ENCODE measurements around the gene MON1A. TPM values are rescaled to one million over a fixed set of nuclear protein-coding genes. Genes with fewer than 3 reads are reported as not detected.
A peak's percentile ranks its signal among the peaks of the same experiment; 100 is the strongest.

Gene MON1A
- total RNA-seq, 1 experiment from 2014 or later, result 9.0 TPM

DNA sequence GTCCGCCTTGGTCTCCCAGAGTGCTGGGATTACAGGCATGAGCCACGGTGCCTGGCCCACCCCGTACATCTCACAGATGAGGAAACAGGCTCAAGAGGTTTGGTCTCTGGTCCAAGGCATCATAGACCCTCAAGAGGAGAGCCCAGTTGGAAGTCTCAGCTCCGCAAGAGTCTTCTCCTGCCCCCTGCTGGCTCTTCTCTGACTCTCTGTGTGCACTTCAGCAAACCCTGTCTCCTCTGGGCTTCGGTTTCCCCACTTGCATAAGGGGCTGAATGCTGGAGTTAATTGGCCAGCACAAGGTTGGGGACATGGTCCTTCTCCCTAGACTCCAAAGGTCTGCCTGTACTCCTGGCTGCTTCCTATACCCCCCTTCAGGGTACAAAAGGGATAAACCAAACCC lies 29.8 kb downstream of the MON1A start:
- Histone ChIP-seq H3K4me3 (replicated peaks in 1 of 2; ENCODE audit: low read depth in 1 of 2, low read length in 2 of 2) (peak overlapping the region; percentile 36 to 59), H3K79me2 (ENCODE audit: insufficient read depth, low read length) (peaks cover 81% of the 10 kb centered on the region), H3K9ac (ENCODE audit: low read length) (peak overlapping the region; percentile 68), H3K27ac (ENCODE audit: low read depth, low read length) (peak overlapping the region; percentile 98), H3K4me1 (ENCODE audit: control insufficient read depth in 1 of 2, insufficient read depth in 2 of 2, low read length in 2 of 2) (peaks cover 50 to 67% of the 10 kb centered on the region in 2 experiments), H2AFZ (ENCODE audit: low read depth, low read length, poor library complexity, severe bottlenecking) (no peak overlapping the region), H3K9me3 (ENCODE audit: control insufficient read depth in 1 of 2, insufficient read depth in 1 of 2, low read depth in 1 of 2, low read length in 2 of 2) (no peaks in the 10 kb centered on the region), H4K20me1 (ENCODE audit: insufficient read depth) (no peaks in the 10 kb centered on the region), H3K27me3 (ENCODE audit: insufficient read depth, low read length) (no peaks in the 10 kb centered on the region), H3K9me2 (ENCODE audit: insufficient read depth) (no peaks in the 10 kb centered on the region), H3K36me3 (ENCODE audit: control insufficient read depth in 1 of 2, insufficient read depth in 2 of 2, low read length in 2 of 2) (peaks cover 30 to 43% of the 10 kb centered on the region in 2 experiments; a peak in 3 of 4 replicates), H3K4me2 (ENCODE audit: low read length) (peak overlapping the region; percentile 91)
- ATAC-seq, result no peak
- BruUV-seq (replicated peaks), result no TSS peak
- ChIA-PET CTCF (interaction anchor here (0.6 to 1.4 kb wide), 5 partner anchors 21 to 646 kb away, joined by 3 to 6 read pairs (median 5); partner anchors contain the start of genes INKA1 and MON1A), POLR2A (interaction anchor here (0.6 to 5.5 kb wide), 9 partner anchors 11 to 112 kb away, joined by 3 to 43 read pairs (median 4); partner anchors contain the start of genes INKA1 and MON1A), RAD21 (ENCODE audit: low non-redundant PET in 1 of 2, low total read pairs in 2 of 2, uncharacterized antibody in 2 of 2, unreplicated experiment in 2 of 2) (interaction anchor here in 1 of 2 experiments (1.1 kb wide), 1 partner anchor 97 kb away, joined by 5 read pairs; the partner anchor contains the start of gene INKA1)
- intact Hi-C loops (cut with micrococcal nuclease), result no loop called here
- TF ChIP-seq POLR2AphosphoS5 (IDR thresholded peaks at IDR 0.05; ENCODE audit: low read depth, low read length), result no peak
- TF ChIP-seq, protein P1, sequence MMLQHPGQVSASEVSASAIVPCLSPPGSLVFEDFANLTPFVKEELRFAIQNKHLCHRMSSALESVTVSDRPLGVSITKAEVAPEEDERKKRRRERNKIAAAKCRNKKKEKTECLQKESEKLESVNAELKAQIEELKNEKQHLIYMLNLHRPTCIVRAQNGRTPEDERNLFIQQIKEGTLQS (IDR thresholded peaks at IDR 0.05), result no peak
- TF ChIP-seq, protein P2, sequence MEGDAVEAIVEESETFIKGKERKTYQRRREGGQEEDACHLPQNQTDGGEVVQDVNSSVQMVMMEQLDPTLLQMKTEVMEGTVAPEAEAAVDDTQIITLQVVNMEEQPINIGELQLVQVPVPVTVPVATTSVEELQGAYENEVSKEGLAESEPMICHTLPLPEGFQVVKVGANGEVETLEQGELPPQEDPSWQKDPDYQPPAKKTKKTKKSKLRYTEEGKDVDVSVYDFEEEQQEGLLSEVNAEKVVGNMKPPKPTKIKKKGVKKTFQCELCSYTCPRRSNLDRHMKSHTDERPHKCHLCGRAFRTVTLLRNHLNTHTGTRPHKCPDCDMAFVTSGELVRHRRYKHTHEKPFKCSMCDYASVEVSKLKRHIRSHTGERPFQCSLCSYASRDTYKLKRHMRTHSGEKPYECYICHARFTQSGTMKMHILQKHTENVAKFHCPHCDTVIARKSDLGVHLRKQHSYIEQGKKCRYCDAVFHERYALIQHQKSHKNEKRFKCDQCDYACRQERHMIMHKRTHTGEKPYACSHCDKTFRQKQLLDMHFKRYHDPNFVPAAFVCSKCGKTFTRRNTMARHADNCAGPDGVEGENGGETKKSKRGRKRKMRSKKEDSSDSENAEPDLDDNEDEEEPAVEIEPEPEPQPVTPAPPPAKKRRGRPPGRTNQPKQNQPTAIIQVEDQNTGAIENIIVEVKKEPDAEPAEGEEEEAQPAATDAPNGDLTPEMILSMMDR (IDR thresholded peaks at IDR 0.05 in 2 of 3, conservative IDR thresholded peaks at IDR 0.05 in 1 of 3; ENCODE audit: borderline replicate concordance in 1 of 3, insufficient read depth in 1 of 3, low read depth in 2 of 3, low read length in 2 of 3), result peak in 2 of 3 experiments; percentile 43 to 46; a peak in 3 of 6 replicates
- no peak for TF ChIP-seq ELF1 (IDR thresholded peaks at IDR 0.05; ENCODE audit: borderline replicate concordance, low read depth)
- no peak for DNase-seq (ENCODE audit: low read depth, low spot score)

DNA sequence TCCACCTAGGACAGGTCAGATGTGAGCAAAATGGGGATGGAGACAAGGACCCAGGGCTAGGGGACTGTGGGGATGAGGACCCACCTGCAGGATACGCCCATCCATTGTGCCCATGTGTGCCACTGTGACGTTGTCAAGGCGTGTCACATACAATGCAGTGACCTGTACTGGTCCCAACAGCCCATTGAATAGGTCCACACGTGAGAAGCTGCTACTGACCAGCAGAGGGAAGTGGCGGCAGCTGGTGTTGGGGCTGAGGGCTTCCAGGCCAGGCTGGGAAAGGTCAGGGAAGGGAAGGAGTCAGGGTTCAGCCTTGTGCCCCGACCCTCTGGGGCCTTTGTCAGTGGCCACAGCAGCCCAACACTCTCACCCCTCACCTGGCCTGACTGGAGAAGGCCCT lies 30.6 kb downstream of the MON1A start:
- peaks cover 42 to 58% of the 10 kb centered on the region in 2 experiments for H3K4me1 ChIP-seq (ENCODE audit: control insufficient read depth in 1 of 2, insufficient read depth in 2 of 2, low read length in 2 of 2)
- ATAC-seq (no peak), DNase-seq (ENCODE audit: low read depth, low spot score) (no peak)
- CTCF ChIA-PET, result no interaction called here
- H3K9me3 ChIP-seq (ENCODE audit: control insufficient read depth in 1 of 2, insufficient read depth in 1 of 2, low read depth in 1 of 2, low read length in 2 of 2), result no peaks in the 10 kb centered on the region
- TF ChIP-seq ZNF274 (IDR thresholded peaks at IDR 0.05; ENCODE audit: low read depth, low read length), result no peak
- TF ChIP-seq, protein P2 (IDR thresholded peaks at IDR 0.05 in 2 of 3, conservative IDR thresholded peaks at IDR 0.05 in 1 of 3; ENCODE audit: borderline replicate concordance in 1 of 3, insufficient read depth in 1 of 3, low read depth in 2 of 3, low read length in 2 of 3), result 0 out of 6 replicates have a peak, but pooled peaks of 1 of the 3 experiments have one; percentile 11
- TF ChIP-seq JUND (IDR thresholded peaks at IDR 0.05), result no peak
- H2AFZ ChIP-seq (ENCODE audit: low read depth, low read length, poor library complexity, severe bottlenecking), result no peak overlapping the region
- H3K79me2 ChIP-seq (ENCODE audit: insufficient read depth, low read length), result peaks cover 76% of the 10 kb centered on the region
- H3K9me2 ChIP-seq (ENCODE audit: insufficient read depth), result no peaks in the 10 kb centered on the region
- peak overlapping the region; percentile 98 for H3K27ac ChIP-seq (ENCODE audit: low read depth, low read length)
- H3K9ac ChIP-seq (ENCODE audit: low read length), result peak overlapping the region; percentile 68
- H3K4me2 ChIP-seq (ENCODE audit: low read length), result peak overlapping the region; percentile 91
- intact Hi-C loops (cut with micrococcal nuclease), result no loop called here
- H3K27me3 ChIP-seq (ENCODE audit: insufficient read depth, low read length), result no peaks in the 10 kb centered on the region
- BruUV-seq (replicated peaks), result no TSS peak
- no peak overlapping the region for H3K4me3 ChIP-seq (replicated peaks in 1 of 2; ENCODE audit: low read depth in 1 of 2, low read length in 2 of 2)
- RAD21 ChIA-PET (ENCODE audit: low non-redundant PET in 1 of 2, low total read pairs in 2 of 2, uncharacterized antibody in 2 of 2, unreplicated experiment in 2 of 2), result no interaction called here
- peaks cover 33 to 49% of the 10 kb centered on the region in 2 experiments for H3K36me3 ChIP-seq (ENCODE audit: control insufficient read depth in 1 of 2, insufficient read depth in 2 of 2, low read length in 2 of 2)
- POLR2A ChIA-PET, result interaction anchor here (5.5 kb wide), 1 partner anchor 17 kb away, joined by 43 read pairs; no protein-coding TSS in a partner anchor
- no peaks in the 10 kb centered on the region for H4K20me1 ChIP-seq (ENCODE audit: insufficient read depth)
